Esophagus muscularis mucosa (tissue), 3 donors: ENCODE measurements around the gene SPPL3.

ENCODE experiments used
- CTCF ChIP-seq, 3 experiments: fragments of 200-600 bp in 2 of 3; fragments of 450-650 bp in 1 of 3; sonication (generic) in 2 of 3; IDR thresholded peaks; one replicate each; pipeline ENCODE4 v1.5.1; 2017 to 2019; ENCODE audit warnings: antibody characterized with exemption in 3 of 3, mild to moderate bottlenecking in 2 of 3, moderate library complexity in 1 of 3
- POLR2A ChIP-seq: fragments of 450-650 bp; IDR thresholded peaks from one replicate; pipeline ENCODE4 v1.6.1; 2017; ENCODE audit warnings: antibody characterized with exemption, moderate library complexity, mild to moderate bottlenecking, low read depth

GRCh38 chr12:120775862-120776552 lies 128.2 kb downstream of the SPPL3 start:
- TF ChIP-seq CTCF (IDR thresholded peaks at IDR 0.05) (peak in 1 of 3 experiments; percentile 25), POLR2A (no peak)
